Keratinocyte (primary cell): ENCODE measurements around the gene HDAC7. TPM values are rescaled to one million over a fixed set of nuclear protein-coding genes. Genes with fewer than 3 reads are reported as not detected.

Experiments
- DNase-seq: peaks from one replicate; pipeline ENCODE4 v3.0.0-alpha.2; 2011; ENCODE audit warnings: low read depth, missing footprints, low spot score
- FAIRE-seq: peaks from 2 replicates; lab custom pipeline; 2011; peaks lifted over from hg19 to GRCh38; lab: Jason Lieb, UNC
- H2AFZ ChIP-seq: 2 replicates; pipeline ENCODE4 v1.6.0; 2012; ENCODE audit warnings: low read length, control low read depth, inconsistent platforms; ENCODE audit not compliant: control insufficient read depth
- H3K27ac ChIP-seq: 2 replicates; pipeline ENCODE4 v1.5.1; 2011; ENCODE audit warnings: low read length; ENCODE audit not compliant: control insufficient read depth, insufficient read depth
- H3K27me3 ChIP-seq: 3 replicates; pipeline ENCODE4 v1.6.0; 2011; ENCODE audit warnings: low read length; ENCODE audit not compliant: control insufficient read depth, insufficient read depth; ENCODE audit errors: extremely low read depth
- H3K36me3 ChIP-seq, 2 experiments: 2 replicates in 1 of 2; 3 replicates in 1 of 2; pipeline ENCODE4 v1.5.1; 2011; ENCODE audit warnings: low read length in 2 of 2, mild to moderate bottlenecking in 1 of 2; ENCODE audit not compliant: control insufficient read depth in 2 of 2, insufficient read depth in 2 of 2; ENCODE audit errors: extremely low read depth in 1 of 2
- H3K4me1 ChIP-seq: 3 replicates; pipeline ENCODE4 v1.5.1; 2011; ENCODE audit warnings: low read length; ENCODE audit not compliant: control insufficient read depth, insufficient read depth; ENCODE audit errors: extremely low read depth
- H3K4me2 ChIP-seq: 3 replicates; pipeline ENCODE4 v1.6.0; 2011; ENCODE audit warnings: low read depth, low read length; ENCODE audit not compliant: control insufficient read depth, insufficient read depth; ENCODE audit errors: extremely low read depth
- H3K4me3 ChIP-seq, 3 experiments: fragments of 200-600 bp in 1 of 3; sonication (generic) in 1 of 3; 2 replicates in 2 of 3; 3 replicates in 1 of 3; pipeline ENCODE4 v1.5.1; 2011 to 2016; ENCODE audit warnings: low read length in 3 of 3, mild to moderate bottlenecking in 3 of 3, control low read depth in 2 of 3, inconsistent platforms in 1 of 3, low read depth in 1 of 3, mixed read lengths in 1 of 3, mixed run types in 1 of 3, moderate library complexity in 1 of 3; ENCODE audit not compliant: control insufficient read depth in 2 of 3, insufficient read depth in 2 of 3; ENCODE audit errors: extremely low read depth in 1 of 3
- H3K79me2 ChIP-seq: 2 replicates; pipeline ENCODE4 v1.6.0; 2012; ENCODE audit warnings: low read length; ENCODE audit not compliant: control insufficient read depth, insufficient read depth
- H3K9ac ChIP-seq: 3 replicates; pipeline ENCODE4 v1.6.0; 2011; ENCODE audit warnings: low read length; ENCODE audit not compliant: control insufficient read depth, insufficient read depth; ENCODE audit errors: extremely low read depth
- H3K9me1 ChIP-seq: 3 replicates; pipeline ENCODE4 v1.6.0; 2011; ENCODE audit warnings: low read length; ENCODE audit not compliant: control insufficient read depth, insufficient read depth; ENCODE audit errors: extremely low read depth
- H3K9me3 ChIP-seq: 2 replicates; pipeline ENCODE4 v1.5.1; 2012; ENCODE audit warnings: low read depth, low read length; ENCODE audit not compliant: control insufficient read depth
- H4K20me1 ChIP-seq: 3 replicates; pipeline ENCODE4 v1.6.0; 2011; ENCODE audit warnings: low read length; ENCODE audit not compliant: control insufficient read depth, insufficient read depth; ENCODE audit errors: extremely low read depth
- EZH2 ChIP-seq: IDR thresholded peaks from one replicate; pipeline ENCODE4 v1.6.1; 2012; ENCODE audit warnings: inconsistent platforms, mild to moderate bottlenecking, low read length, moderate library complexity
- dilution Hi-C: fragments of 300-500 bp; cut with MboI; formaldehyde crosslinking; loops from one replicate; pipeline ENCODE4 v1.7.0; 2020; ENCODE audit warnings: low sequenced_read_pairs; ENCODE audit not compliant: extremely low pct_ligation_motif_present
- polyA plus RNA-seq, 5 experiments: library from polyadenylated mRNA; depleted of rRNA in 3 of 5; stranded (reverse) in 3 of 5; stranded (forward) in 1 of 5; unstranded in 1 of 5; fragments of >200 nt; gene quantifications; 1 replicate in 1 of 5; 2 replicates in 3 of 5; 3 replicates in 1 of 5; pipeline versions ENCODE4 v1.2.1 to v1.2.3, GENCODE V29; 2011 to 2012; ENCODE audit warnings: missing spikeins in 2 of 5, low read depth in 1 of 5, low replicate concordance in 1 of 5
- TF ChIP-seq, protein P1 (sequence below), 3 experiments: IDR thresholded peaks in 1 of 3; conservative IDR thresholded peaks in 1 of 3; optimal IDR thresholded peaks in 1 of 3; 2 replicates in 2 of 3; 3 replicates in 1 of 3; pipeline versions ENCODE3 to v1.5.1; 2011; ENCODE audit warnings: low read length in 3 of 3, mild to moderate bottlenecking in 3 of 3, moderate library complexity in 2 of 3, control low read depth in 1 of 3, inconsistent platforms in 1 of 3; ENCODE audit not compliant: insufficient read depth in 2 of 3; ENCODE audit errors: extremely low read depth in 1 of 3

HDAC7 gene
- polyA plus RNA-seq, 1 donor (not counting 4 experiments of a cell fraction or from before 2014, with no cell fraction given): 17.0 TPM

DNA sequence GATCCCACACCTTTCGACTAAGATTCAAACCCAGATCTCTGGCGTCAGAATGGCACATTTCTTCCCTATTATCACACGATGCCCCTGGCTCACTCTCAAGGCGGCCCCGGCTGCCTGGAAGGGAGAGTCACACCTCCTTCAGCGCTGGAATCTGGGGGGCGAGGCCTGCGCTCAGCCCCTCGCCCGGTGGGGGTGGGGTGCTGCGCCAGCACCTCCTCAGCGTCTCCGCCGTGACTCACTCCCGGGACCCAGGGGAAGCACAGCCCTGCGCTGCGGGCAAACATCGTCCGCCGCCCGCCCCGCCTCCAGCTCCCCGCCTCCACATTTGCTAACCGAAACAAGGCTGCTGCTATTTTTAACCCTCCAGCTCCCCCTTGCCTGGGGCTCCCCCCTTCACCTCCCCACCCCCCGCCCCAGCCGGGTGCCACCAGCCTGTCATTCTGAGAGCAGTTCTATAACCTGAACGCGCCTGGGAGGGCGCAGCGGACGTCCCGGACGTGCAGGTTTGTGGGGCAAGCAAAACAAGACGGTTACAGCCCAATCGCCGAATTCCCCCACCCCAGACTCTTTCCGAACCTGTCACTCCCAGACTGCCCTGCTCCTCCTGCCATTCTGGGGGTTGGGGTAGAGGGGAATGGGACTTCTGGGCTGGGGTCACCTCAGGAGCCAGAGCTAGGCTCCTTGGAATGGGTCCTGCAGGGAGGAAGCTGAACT, 6.7 kb downstream of the HDAC7 start:
- H3K4me3 ChIP-seq: peak overlapping the region in 2 of 3 experiments; percentile 53 to 58
- H2AFZ ChIP-seq: peak overlapping the region; percentile 17
- H3K4me1 ChIP-seq: peaks cover 72% of the 10 kb centered on the region

DNA sequence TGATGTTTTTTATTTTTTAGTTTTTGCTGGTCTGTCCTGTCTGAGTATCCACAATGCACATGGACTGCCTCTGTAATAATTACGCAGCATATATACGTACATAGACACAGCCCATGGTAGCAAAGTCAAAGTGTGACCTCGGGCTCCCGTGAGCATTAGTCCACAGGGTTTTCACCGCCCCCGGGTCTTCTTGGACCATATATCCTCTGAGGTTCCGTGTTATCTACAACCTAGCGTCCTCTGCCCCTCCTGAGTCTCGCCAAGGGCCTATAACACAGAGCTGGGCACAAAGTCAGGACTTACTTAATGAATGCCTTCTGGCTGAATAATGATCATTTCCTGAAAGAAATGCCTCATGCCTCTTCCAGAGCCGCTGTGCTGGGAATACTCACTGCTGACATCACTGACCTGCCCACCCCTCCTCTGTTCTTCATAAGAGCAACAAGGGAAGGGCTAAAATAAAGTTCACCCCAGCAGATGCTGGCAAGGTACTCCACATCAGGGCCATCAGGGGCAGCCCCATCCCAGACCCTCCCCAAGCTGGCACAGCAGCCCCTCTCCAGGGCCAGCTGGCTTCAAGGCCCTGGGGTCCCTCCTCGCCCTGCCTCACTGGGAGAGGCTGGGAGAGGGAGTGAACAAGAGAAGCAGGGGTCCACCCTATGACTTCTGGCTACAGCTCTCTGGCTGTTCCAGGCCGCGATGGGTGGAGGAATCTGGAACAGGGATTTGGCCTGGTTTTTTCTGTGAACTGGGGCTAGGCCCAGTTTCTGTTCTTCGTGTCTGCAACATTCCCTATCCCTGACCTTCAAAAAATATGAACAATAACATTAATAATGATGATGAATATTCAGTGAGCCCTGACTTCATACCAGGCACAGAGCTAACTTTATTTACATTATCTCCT, 7.9 kb downstream of the HDAC7 start:
- H3K27ac ChIP-seq: peak overlapping the region; percentile 95
- peaks cover 64% of the 10 kb centered on the region for H3K4me1 ChIP-seq
- no peaks in the 10 kb centered on the region for H3K27me3 ChIP-seq
- peaks cover 17% of the 10 kb centered on the region for H3K9me1 ChIP-seq
- H3K79me2 ChIP-seq: peaks cover 96% of the 10 kb centered on the region
- H3K4me3 ChIP-seq: peak overlapping the region in 2 of 3 experiments; percentile 53 to 58
- no peak overlapping the region for H2AFZ ChIP-seq
- dilution Hi-C loops: no loop called here
- no peaks in the 10 kb centered on the region for H3K9me3 ChIP-seq
- peaks cover 5 to 23% of the 10 kb centered on the region in 2 experiments for H3K36me3 ChIP-seq
- DNase-seq (no peak), FAIRE-seq (peak; percentile 23)
- peak overlapping the region; percentile 89 for H3K4me2 ChIP-seq
- peaks cover 19% of the 10 kb centered on the region for H4K20me1 ChIP-seq
- TF ChIP-seq EZH2: no peak
- TF ChIP-seq, protein P1, sequence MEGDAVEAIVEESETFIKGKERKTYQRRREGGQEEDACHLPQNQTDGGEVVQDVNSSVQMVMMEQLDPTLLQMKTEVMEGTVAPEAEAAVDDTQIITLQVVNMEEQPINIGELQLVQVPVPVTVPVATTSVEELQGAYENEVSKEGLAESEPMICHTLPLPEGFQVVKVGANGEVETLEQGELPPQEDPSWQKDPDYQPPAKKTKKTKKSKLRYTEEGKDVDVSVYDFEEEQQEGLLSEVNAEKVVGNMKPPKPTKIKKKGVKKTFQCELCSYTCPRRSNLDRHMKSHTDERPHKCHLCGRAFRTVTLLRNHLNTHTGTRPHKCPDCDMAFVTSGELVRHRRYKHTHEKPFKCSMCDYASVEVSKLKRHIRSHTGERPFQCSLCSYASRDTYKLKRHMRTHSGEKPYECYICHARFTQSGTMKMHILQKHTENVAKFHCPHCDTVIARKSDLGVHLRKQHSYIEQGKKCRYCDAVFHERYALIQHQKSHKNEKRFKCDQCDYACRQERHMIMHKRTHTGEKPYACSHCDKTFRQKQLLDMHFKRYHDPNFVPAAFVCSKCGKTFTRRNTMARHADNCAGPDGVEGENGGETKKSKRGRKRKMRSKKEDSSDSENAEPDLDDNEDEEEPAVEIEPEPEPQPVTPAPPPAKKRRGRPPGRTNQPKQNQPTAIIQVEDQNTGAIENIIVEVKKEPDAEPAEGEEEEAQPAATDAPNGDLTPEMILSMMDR (optimal IDR thresholded peaks at IDR 0.05 in 1 of 3, IDR thresholded peaks at IDR 0.05 in 1 of 3, conservative IDR thresholded peaks at IDR 0.05 in 1 of 3; ENCODE audit: extremely low read depth in 1 of 3, insufficient read depth in 2 of 3, low read length in 3 of 3): no peak
- H3K9ac ChIP-seq: peak overlapping the region; percentile 79

More for the DNA sequence above, 6.7 kb downstream of the HDAC7 start:
- Histone ChIP-seq H4K20me1 (peaks cover 12% of the 10 kb centered on the region), H3K9me1 (peaks cover 14% of the 10 kb centered on the region), H3K27me3 (no peaks in the 10 kb centered on the region), H3K36me3 (peaks cover 5 to 23% of the 10 kb centered on the region in 2 experiments), H3K27ac (peak overlapping the region; percentile 95), H3K9me3 (no peaks in the 10 kb centered on the region), H3K4me2 (peak overlapping the region; percentile 89), H3K9ac (peak overlapping the region; percentile 79), H3K79me2 (peaks cover 96% of the 10 kb centered on the region)
- dilution Hi-C loops: no loop called here
- DNase-seq (no peak), FAIRE-seq (no peak)
- TF ChIP-seq, protein P1 (optimal IDR thresholded peaks at IDR 0.05 in 1 of 3, IDR thresholded peaks at IDR 0.05 in 1 of 3, conservative IDR thresholded peaks at IDR 0.05 in 1 of 3; ENCODE audit: extremely low read depth in 1 of 3, insufficient read depth in 2 of 3, low read length in 3 of 3): no peak
- no peak for TF ChIP-seq EZH2
